ENCODE results near the gene PRXL2A. TPM values are rescaled to one million over a fixed set of nuclear protein-coding genes. Genes with fewer than 3 reads are reported as not detected.

PRXL2A gene
- total and polyA plus RNA-seq, 9 donors = 24.8 to 58.9 (median 43.7) TPM

DNA sequence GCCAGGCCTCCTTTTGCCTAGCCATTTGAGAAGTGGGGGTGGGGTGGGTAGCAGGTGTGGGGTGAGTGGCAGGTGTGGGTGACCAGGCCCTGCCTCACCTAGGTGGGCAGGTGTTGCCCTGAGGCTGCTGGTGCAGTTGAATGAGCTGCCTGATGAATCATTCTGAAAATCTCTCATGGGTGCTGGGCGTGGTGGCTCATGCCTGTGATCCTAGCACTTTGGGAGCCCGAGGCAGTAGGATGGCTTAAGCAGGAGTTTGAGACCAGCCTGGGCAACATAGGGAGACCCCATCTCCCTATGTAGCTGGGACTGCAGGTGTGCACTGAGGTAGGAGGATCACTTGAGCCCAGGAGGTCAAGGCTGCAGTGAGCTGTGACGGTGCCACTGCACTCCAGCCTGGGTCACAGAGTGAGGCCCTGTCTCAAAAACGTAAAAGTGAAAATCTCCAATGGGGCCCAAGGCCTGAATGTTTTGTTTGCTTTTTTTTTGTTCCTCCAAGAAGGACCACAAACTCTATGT lies 63.4 kb downstream of the PRXL2A start:
- no peak overlapping the region for H3K4me3 ChIP-seq
- H3K9me3 ChIP-seq = no peaks in the 10 kb centered on the region
- intact Hi-C loops (cut with DNase I) = no loop called here
- no peak overlapping the region for H3K27ac ChIP-seq
- TF ChIP-seq, protein P1, sequence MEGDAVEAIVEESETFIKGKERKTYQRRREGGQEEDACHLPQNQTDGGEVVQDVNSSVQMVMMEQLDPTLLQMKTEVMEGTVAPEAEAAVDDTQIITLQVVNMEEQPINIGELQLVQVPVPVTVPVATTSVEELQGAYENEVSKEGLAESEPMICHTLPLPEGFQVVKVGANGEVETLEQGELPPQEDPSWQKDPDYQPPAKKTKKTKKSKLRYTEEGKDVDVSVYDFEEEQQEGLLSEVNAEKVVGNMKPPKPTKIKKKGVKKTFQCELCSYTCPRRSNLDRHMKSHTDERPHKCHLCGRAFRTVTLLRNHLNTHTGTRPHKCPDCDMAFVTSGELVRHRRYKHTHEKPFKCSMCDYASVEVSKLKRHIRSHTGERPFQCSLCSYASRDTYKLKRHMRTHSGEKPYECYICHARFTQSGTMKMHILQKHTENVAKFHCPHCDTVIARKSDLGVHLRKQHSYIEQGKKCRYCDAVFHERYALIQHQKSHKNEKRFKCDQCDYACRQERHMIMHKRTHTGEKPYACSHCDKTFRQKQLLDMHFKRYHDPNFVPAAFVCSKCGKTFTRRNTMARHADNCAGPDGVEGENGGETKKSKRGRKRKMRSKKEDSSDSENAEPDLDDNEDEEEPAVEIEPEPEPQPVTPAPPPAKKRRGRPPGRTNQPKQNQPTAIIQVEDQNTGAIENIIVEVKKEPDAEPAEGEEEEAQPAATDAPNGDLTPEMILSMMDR (IDR thresholded peaks at IDR 0.05) = no peak
- TF ChIP-seq POLR2A (IDR thresholded peaks at IDR 0.05) (no peak), EP300 (IDR thresholded peaks at IDR 0.05) (no peak)
- no peak for DNase-seq
- H3K27me3 ChIP-seq = no peaks in the 10 kb centered on the region
- 73 to 85% (median 75%) methylated on average over 4 of the region's 4 CpGs for WGBS, 3 donors
- H3K4me1 ChIP-seq (ENCODE audit: insufficient read depth) = peaks cover 44% of the 10 kb centered on the region
- no peaks in the 10 kb centered on the region for H3K36me3 ChIP-seq

- H3K4me3 ChIP-seq = no peak overlapping the region
- DNase-seq = no peak
- peaks cover 42% of the 10 kb centered on the region for H3K4me1 ChIP-seq (ENCODE audit: insufficient read depth)
- H3K36me3 ChIP-seq = no peaks in the 10 kb centered on the region
- peak overlapping the region in 1 of 2 donors; percentile 43 for H3K27ac ChIP-seq
- no peaks in the 10 kb centered on the region for H3K9me3 ChIP-seq
- WGBS, 3 donors = 61 to 73% (median 70%) methylated on average over 9 of the region's 9 CpGs
- no peaks in the 10 kb centered on the region for H3K27me3 ChIP-seq
- no peak for TF ChIP-seq POLR2A (IDR thresholded peaks at IDR 0.05)
- TF ChIP-seq, protein P1 (IDR thresholded peaks at IDR 0.05) = no peak
- no peak for TF ChIP-seq EP300 (IDR thresholded peaks at IDR 0.05)
- intact Hi-C loops (cut with DNase I) = no loop called here
These were observed 64.1 kb downstream of the PRXL2A start for GRCh38 chr10:80472234-80473095.

- H3K9me3 ChIP-seq = no peaks in the 10 kb centered on the region
- no peaks in the 10 kb centered on the region for H3K36me3 ChIP-seq
- peak overlapping the region in 1 of 2 donors; percentile 43 for H3K27ac ChIP-seq
- no peaks in the 10 kb centered on the region for H3K27me3 ChIP-seq
- no peak for TF ChIP-seq POLR2A (IDR thresholded peaks at IDR 0.05)
- TF ChIP-seq, protein P1 (IDR thresholded peaks at IDR 0.05) = no peak
- H3K4me3 ChIP-seq = no peak overlapping the region
- intact Hi-C loops (cut with DNase I) = no loop called here
- DNase-seq = no peak
- H3K4me1 ChIP-seq (ENCODE audit: insufficient read depth) = peaks cover 42% of the 10 kb centered on the region
- 68 to 78% (median 75%) methylated on average over 3 of the region's 3 CpGs for WGBS, 3 donors
These were observed 64.8 kb downstream of the PRXL2A start for GRCh38 chr10:80473096-80473657.

DNA sequence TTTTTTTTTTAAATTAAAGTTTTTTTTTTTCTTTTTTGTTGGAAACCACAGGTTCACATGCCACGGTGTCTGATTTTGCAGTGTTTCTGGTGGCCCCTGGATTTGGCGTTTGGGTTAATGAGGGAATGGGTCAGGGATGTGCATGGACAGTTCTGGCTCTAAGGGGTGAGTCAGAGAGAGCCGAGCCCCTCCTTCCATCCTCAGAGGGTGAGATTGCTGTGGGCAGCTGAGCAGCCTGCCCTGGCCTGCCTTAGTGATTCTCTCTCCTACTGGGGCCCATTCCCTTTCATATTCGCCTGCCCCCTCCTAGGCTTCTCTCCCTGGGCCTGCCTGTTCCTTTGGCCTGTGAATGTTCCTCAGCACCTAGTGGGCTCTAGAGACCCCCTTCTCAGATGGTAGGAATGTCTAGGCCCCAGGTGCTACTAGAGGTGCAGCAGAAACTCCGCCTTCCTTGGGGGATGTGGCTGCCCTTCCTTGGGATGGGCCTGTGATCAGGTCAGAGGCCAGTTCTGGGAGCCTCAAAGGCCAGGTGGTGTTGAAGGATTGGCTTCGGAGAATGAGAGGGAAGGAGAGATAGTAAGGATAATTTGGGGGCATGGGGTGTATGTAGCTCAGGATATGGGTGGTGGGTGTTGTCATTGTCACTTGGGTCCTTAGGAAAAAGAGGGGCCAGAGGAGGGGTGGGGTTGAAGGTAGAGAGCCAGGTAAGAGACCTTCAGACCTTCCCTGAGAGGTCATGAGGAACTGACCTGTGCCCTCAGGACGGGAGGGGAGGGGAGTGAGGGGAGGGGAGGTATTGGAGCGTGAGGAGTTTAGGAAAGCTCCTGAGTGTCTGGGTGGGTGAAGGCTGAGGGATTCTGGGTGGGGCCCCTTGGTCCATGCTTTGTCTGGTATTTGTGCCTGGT lies 65.6 kb downstream of the PRXL2A start:
- peak overlapping the region; percentile 21 to 43 for H3K27ac ChIP-seq
- intact Hi-C loops (cut with DNase I) = no loop called here
- TF ChIP-seq, protein P1 (IDR thresholded peaks at IDR 0.05) = no peak
- TF ChIP-seq EP300 (IDR thresholded peaks at IDR 0.05) (no peak), POLR2A (IDR thresholded peaks at IDR 0.05) (no peak)
- peaks cover 40% of the 10 kb centered on the region for H3K4me1 ChIP-seq (ENCODE audit: insufficient read depth)
- H3K27me3 ChIP-seq = no peaks in the 10 kb centered on the region
- no peaks in the 10 kb centered on the region for H3K9me3 ChIP-seq
- DNase-seq = no peak
- WGBS, 3 donors = 76 to 79% (median 77%) methylated on average over 8 of the region's 8 CpGs
- no peak overlapping the region for H3K4me3 ChIP-seq
- no peaks in the 10 kb centered on the region for H3K36me3 ChIP-seq
